PC-3 (cell line): ENCODE data around the gene KEAP1. TPM values are rescaled to one million over a fixed set of nuclear protein-coding genes. Genes with fewer than 3 reads are reported as not detected.

ENCODE experiments used
- ATAC-seq: fragments of 200-7000 bp; cut with Tn5 transposase; 2 replicates; pipeline ENCODE4 v1.9.1; 2020; ENCODE audit warnings: mild to moderate bottlenecking, moderate library complexity
- BruUV-seq: library from RNA; stranded (reverse); fragments of 400-500 nt; replicated peaks from 2 replicates; lab custom pipeline; 2021; lab: Mats Ljungman, UMichigan
- CTCF ChIA-PET: fragments of 300-600 bp; sonication (Branson Sonifier 250); formaldehyde crosslinking; loops from one replicate; lab custom pipeline; 2022; ENCODE audit warnings: antibody characterized with exemption; lab: Charles Lee
- POLR2A ChIA-PET: fragments of 300-600 bp; sonication (Branson Sonifier 250); formaldehyde crosslinking; loops from one replicate; lab custom pipeline; 2022; ENCODE audit warnings: antibody characterized with exemption; ENCODE audit not compliant: unreplicated experiment; lab: Charles Lee
- DNase-seq: peaks from one replicate; pipeline ENCODE4 v3.0.0-alpha.2; 2015
- H2AFZ ChIP-seq: fragments of 300-600 bp; sonication (generic); 2 replicates; pipeline ENCODE4 v1.6.0; 2016; ENCODE audit warnings: antibody characterized with exemption, low read length
- H3F3A ChIP-seq: fragments of 300-600 bp; sonication (generic); one replicate; pipeline ENCODE4 v1.6.0; 2017; ENCODE audit warnings: antibody characterized with exemption, low read length, control low read depth, mild to moderate bottlenecking; ENCODE audit not compliant: unreplicated experiment
- H3K27ac ChIP-seq: fragments of 300-600 bp; sonication (generic); 2 replicates; pipeline ENCODE4 v1.5.1; 2016; ENCODE audit warnings: mild to moderate bottlenecking, low read length
- H3K27me3 ChIP-seq: fragments of 300-600 bp; sonication (generic); 2 replicates; pipeline ENCODE4 v1.6.1; 2016; ENCODE audit warnings: low read length, mixed read lengths
- H3K36me3 ChIP-seq: fragments of 300-600 bp; sonication (generic); 2 replicates; pipeline ENCODE4 v1.6.1; 2016; ENCODE audit warnings: low read depth, mixed run types, low read length, mixed read lengths
- H3K4me1 ChIP-seq: fragments of 300-600 bp; sonication (generic); 2 replicates; pipeline ENCODE4 v1.5.1; 2016; ENCODE audit warnings: low read length; ENCODE audit not compliant: insufficient read depth
- H3K4me2 ChIP-seq: fragments of 300-600 bp; sonication (generic); 2 replicates; pipeline ENCODE4 v1.6.0; 2016; ENCODE audit warnings: low read length
- H3K4me3 ChIP-seq: fragments of 300-600 bp; sonication (generic); 2 replicates; pipeline ENCODE4 v1.5.1; 2016; ENCODE audit warnings: mild to moderate bottlenecking, low read length, mixed read lengths
- H3K79me2 ChIP-seq: fragments of 300-600 bp; sonication (generic); 2 replicates; pipeline ENCODE4 v1.6.1; 2017; ENCODE audit warnings: low read length, mixed read lengths
- H3K9ac ChIP-seq: fragments of 300-600 bp; sonication (generic); 2 replicates; pipeline ENCODE4 v1.6.0; 2016; ENCODE audit warnings: mild to moderate bottlenecking, low read length
- H3K9me2 ChIP-seq: fragments of 300-600 bp; sonication (generic); replicated peaks from 2 replicates; pipeline ENCODE4 v1.6.1; 2016; ENCODE audit warnings: mixed run types, low read length, mixed read lengths
- H3K9me3 ChIP-seq: fragments of 300-600 bp; sonication (generic); 2 replicates; pipeline ENCODE4 v1.6.1; 2016; ENCODE audit warnings: low read length, mixed read lengths
- H4K20me1 ChIP-seq: fragments of 300-600 bp; sonication (generic); 2 replicates; pipeline ENCODE4 v1.6.1; 2016; ENCODE audit warnings: low read length, mixed read lengths
- CTCF ChIP-seq: fragments of 300-600 bp; sonication (generic); conservative IDR thresholded peaks from 2 replicates; pipeline ENCODE4 v1.5.1; 2017; ENCODE audit warnings: antibody characterized with exemption, low read depth, mild to moderate bottlenecking, low read length
- EZH2 ChIP-seq: fragments of 300-600 bp; sonication (generic); IDR thresholded peaks from one replicate; pipeline ENCODE4 v1.6.1; 2017; ENCODE audit warnings: antibody characterized with exemption, mild to moderate bottlenecking, low read length; ENCODE audit not compliant: unreplicated experiment
- EZH2phosphoT487 ChIP-seq: fragments of 300-600 bp; sonication (generic); IDR thresholded peaks from 2 replicates; pipeline ENCODE4 v1.6.1; 2018; ENCODE audit warnings: mild to moderate bottlenecking, antibody characterized with exemption, low read length, borderline replicate concordance
- intact Hi-C: fragments of 100-400 bp; cut with micrococcal nuclease; formaldehyde crosslinking; loops from 2 replicates; pipeline ENCODE4 v1.9.0; 2023
- total RNA-seq: library from RNA; depleted of rRNA; stranded (reverse); fragments of >200 nt; gene quantifications from 2 replicates; pipeline ENCODE4 v1.2.3, GENCODE V29; 2014

The KEAP1 gene
- total RNA-seq, 1 experiment from 2014 or later = 151 TPM

DNA sequence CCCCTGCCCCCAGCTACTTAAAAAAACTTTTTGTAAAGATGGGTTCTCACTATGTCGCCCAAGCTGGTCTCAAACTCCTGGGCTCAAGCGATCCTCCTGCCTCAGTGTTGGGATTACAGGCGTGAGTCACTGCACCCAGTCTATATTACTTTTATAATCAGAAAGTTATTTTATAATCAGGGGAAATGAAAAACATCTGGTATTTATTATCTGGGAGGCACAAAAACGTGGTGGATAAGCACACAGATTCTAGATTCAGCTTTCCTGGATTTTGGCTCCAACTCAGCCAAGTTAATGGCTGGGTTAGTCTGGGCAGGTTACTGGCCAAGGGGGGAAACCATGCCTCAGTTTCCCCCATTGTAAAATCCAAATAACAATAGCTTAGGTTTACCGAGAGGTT lies 24.7 kb downstream of the KEAP1 start:
- CTCF ChIA-PET = interaction anchor here (0.7 to 1.4 kb wide), 2 partner anchors 17 to 63 kb away, joined by 4 to 5 read pairs; no protein-coding TSS in a partner anchor
- intact Hi-C loops = loop anchor here (10.0 kb wide), 1 partner anchor 166 kb away; no protein-coding TSS in a partner anchor
- BruUV-seq = no TSS peak
- no peaks in the 10 kb centered on the region for H3K27me3 ChIP-seq
- H3K9me3 ChIP-seq = no peaks in the 10 kb centered on the region
- no peaks in the 10 kb centered on the region for H3F3A ChIP-seq
- H3K9me2 ChIP-seq = no peaks in the 10 kb centered on the region
- no peaks in the 10 kb centered on the region for H3K4me1 ChIP-seq
- no peaks in the 10 kb centered on the region for H3K36me3 ChIP-seq
- no peak for DNase-seq
- no peaks in the 10 kb centered on the region for H3K79me2 ChIP-seq
- POLR2A ChIA-PET = no interaction called here
- no peaks in the 10 kb centered on the region for H4K20me1 ChIP-seq
- no peak overlapping the region for H3K27ac ChIP-seq
- H3K4me3 ChIP-seq = no peak overlapping the region
- H3K9ac ChIP-seq = no peak overlapping the region
- no peak overlapping the region for H3K4me2 ChIP-seq
- H2AFZ ChIP-seq = no peak overlapping the region
- no peak for ATAC-seq
- TF ChIP-seq CTCF (no peak), EZH2phosphoT487 (no peak), EZH2 (no peak)

- no peaks in the 10 kb centered on the region for H3K9me3 ChIP-seq
- POLR2A ChIA-PET = no interaction called here
These were observed 28.1 kb downstream of the KEAP1 start for GRCh38 chr19:10474962-10475451.

More at GRCh38 chr19:10474962-10475451, 28.1 kb downstream of the KEAP1 start:
- Histone ChIP-seq H2AFZ (no peak overlapping the region), H3K9ac (no peak overlapping the region), H3K4me1 (no peaks in the 10 kb centered on the region), H4K20me1 (no peaks in the 10 kb centered on the region), H3K79me2 (no peaks in the 10 kb centered on the region), H3K4me2 (no peak overlapping the region), H3F3A (no peaks in the 10 kb centered on the region), H3K9me2 (no peaks in the 10 kb centered on the region), H3K4me3 (no peak overlapping the region), H3K36me3 (no peaks in the 10 kb centered on the region), H3K27ac (no peak overlapping the region), H3K27me3 (no peaks in the 10 kb centered on the region)
- no peak for DNase-seq
- intact Hi-C loops = loop anchor here (10.0 kb wide), 1 partner anchor 170 kb away; no protein-coding TSS in a partner anchor
- TF ChIP-seq EZH2phosphoT487 (no peak), CTCF (no peak), EZH2 (no peak)
- no peak for ATAC-seq
- no TSS peak for BruUV-seq
- CTCF ChIA-PET = no interaction called here
